GM19035 (cell line): ENCODE measurements around the gene OR6B2.

Source experiments
- ATAC-seq: cut with Tn5 transposase; IDR thresholded peaks from one replicate; pipeline ENCODE4 v1.9.1; 2021; ENCODE audit not compliant: unreplicated experiment

Gene OR6B2

DNA sequence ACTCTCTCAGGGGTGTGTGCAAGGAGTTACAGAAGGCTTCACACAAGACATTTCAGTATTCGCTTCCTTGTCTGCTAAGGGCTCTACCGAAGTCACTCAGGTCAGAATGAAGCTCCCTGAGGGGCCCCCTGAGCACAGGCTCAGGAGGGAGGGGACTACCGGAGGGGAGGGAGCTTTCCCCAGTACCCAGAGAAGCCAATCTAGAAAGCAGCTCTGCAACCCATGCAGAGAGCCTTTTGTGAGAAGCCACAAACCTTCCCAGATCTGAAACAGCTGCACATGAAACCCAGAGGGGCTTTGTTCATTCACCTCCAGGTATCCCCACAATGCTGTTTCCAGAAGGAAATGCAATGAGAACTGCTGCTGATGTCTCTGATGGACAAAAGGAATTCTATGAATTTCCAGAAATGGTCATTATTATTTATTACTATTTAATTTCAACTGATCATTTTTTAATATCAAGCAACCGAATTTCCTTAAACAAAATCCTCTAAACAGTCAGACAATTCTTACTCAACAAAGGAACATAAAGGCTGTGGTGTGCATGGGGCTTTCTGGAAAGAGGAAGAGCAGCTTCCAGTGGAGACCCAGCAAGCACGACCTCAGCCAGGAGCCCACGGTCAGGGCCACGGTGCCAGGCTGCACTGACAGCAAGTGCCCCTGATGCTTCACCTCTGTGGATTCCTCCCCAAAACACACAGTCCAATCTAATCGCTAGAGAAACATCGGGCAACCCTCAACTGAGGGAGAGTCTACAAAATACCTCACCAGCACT, 47.0 kb downstream of the OR6B2 start:
- ATAC-seq: no peak
